ENCODE measurements around the gene LOXHD1. TPM values are rescaled to one million over a fixed set of nuclear protein-coding genes. Genes with fewer than 3 reads are reported as not detected.
A peak's percentile ranks its signal among the peaks of the same experiment; 100 is the strongest.

The LOXHD1 gene
- total RNA-seq, 1 donor from 2014 or later: not detected

- Mint-ChIP-seq H3K9me3 (peaks cover 5% of the 10 kb centered on the region), H3K27ac (ENCODE audit: unreplicated experiment) (no peak overlapping the region), H3K27me3 (ENCODE audit: low read depth) (peaks cover 2% of the 10 kb centered on the region), H3K36me3 (ENCODE audit: low read depth) (peaks cover 5% of the 10 kb centered on the region), H3K4me1 (peaks cover 24% of the 10 kb centered on the region), H3K4me3 (no peak overlapping the region)
- TF ChIP-seq, protein P1, sequence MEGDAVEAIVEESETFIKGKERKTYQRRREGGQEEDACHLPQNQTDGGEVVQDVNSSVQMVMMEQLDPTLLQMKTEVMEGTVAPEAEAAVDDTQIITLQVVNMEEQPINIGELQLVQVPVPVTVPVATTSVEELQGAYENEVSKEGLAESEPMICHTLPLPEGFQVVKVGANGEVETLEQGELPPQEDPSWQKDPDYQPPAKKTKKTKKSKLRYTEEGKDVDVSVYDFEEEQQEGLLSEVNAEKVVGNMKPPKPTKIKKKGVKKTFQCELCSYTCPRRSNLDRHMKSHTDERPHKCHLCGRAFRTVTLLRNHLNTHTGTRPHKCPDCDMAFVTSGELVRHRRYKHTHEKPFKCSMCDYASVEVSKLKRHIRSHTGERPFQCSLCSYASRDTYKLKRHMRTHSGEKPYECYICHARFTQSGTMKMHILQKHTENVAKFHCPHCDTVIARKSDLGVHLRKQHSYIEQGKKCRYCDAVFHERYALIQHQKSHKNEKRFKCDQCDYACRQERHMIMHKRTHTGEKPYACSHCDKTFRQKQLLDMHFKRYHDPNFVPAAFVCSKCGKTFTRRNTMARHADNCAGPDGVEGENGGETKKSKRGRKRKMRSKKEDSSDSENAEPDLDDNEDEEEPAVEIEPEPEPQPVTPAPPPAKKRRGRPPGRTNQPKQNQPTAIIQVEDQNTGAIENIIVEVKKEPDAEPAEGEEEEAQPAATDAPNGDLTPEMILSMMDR (conservative IDR thresholded peaks at IDR 0.05): no peak
- no peak for DNase-seq (ENCODE audit: low read depth, low spot score)
Measured at GRCh38 chr18:46550609-46551008, 106.4 kb downstream of the LOXHD1 start.

DNA sequence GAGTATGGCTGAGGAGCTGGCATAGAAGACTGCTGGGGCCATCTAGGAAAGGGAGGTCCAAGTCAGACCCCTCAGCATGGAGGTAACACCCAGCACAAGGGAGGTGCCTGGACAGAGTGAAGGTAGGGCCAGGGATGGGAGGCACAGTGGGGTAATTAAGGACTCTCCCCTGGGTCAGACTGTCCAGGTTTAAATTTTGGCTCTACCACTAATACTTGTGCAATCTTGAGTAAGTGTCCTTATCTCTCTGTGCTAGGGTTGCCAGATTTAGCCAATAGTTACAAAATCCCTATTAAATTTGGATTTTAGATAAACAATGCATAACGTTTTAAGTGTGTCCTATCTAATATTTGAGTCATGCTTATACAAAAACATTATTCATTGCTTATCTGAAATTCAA lies 109.5 kb downstream of the LOXHD1 start:
- peaks cover 5% of the 10 kb centered on the region for H3K36me3 Mint-ChIP-seq (ENCODE audit: low read depth)
- H3K27me3 Mint-ChIP-seq (ENCODE audit: low read depth): peaks cover 2% of the 10 kb centered on the region
- H3K4me3 Mint-ChIP-seq: no peak overlapping the region
- no peak for DNase-seq (ENCODE audit: low read depth, low spot score)
- peaks cover 9% of the 10 kb centered on the region for H3K4me1 Mint-ChIP-seq
- TF ChIP-seq, protein P1 (conservative IDR thresholded peaks at IDR 0.05): no peak
- H3K9me3 Mint-ChIP-seq: peaks cover 7% of the 10 kb centered on the region
- H3K27ac Mint-ChIP-seq (ENCODE audit: unreplicated experiment): no peak overlapping the region

GRCh38 chr18:46546111-46546640 lies 110.8 kb downstream of the LOXHD1 start:
- TF ChIP-seq, protein P1 (conservative IDR thresholded peaks at IDR 0.05): no peak
- H3K4me3 Mint-ChIP-seq: no peak overlapping the region
- no peak for DNase-seq (ENCODE audit: low read depth, low spot score)
- peaks cover 7% of the 10 kb centered on the region for H3K9me3 Mint-ChIP-seq
- peaks cover 5% of the 10 kb centered on the region for H3K36me3 Mint-ChIP-seq (ENCODE audit: low read depth)
- peaks cover 9% of the 10 kb centered on the region for H3K4me1 Mint-ChIP-seq
- peak overlapping the region; percentile 76 for H3K27ac Mint-ChIP-seq (ENCODE audit: unreplicated experiment)
- peaks cover 6% of the 10 kb centered on the region for H3K27me3 Mint-ChIP-seq (ENCODE audit: low read depth)

GRCh38 chr18:46542545-46542944 lies 114.5 kb downstream of the LOXHD1 start:
- DNase-seq (ENCODE audit: low read depth, low spot score): no peak
- Mint-ChIP-seq H3K4me3 (no peak overlapping the region), H3K27me3 (ENCODE audit: low read depth) (peaks cover 13% of the 10 kb centered on the region), H3K4me1 (no peaks in the 10 kb centered on the region), H3K36me3 (ENCODE audit: low read depth) (peaks cover 5% of the 10 kb centered on the region), H3K27ac (ENCODE audit: unreplicated experiment) (no peak overlapping the region), H3K9me3 (peaks cover 7% of the 10 kb centered on the region)
- TF ChIP-seq, protein P1 (conservative IDR thresholded peaks at IDR 0.05): no peak

- Mint-ChIP-seq H3K27me3 (ENCODE audit: low read depth) (peaks cover 19% of the 10 kb centered on the region), H3K4me1 (no peaks in the 10 kb centered on the region), H3K9me3 (peaks cover 7% of the 10 kb centered on the region), H3K4me3 (no peak overlapping the region), H3K27ac (ENCODE audit: unreplicated experiment) (no peak overlapping the region), H3K36me3 (ENCODE audit: low read depth) (peaks cover 5% of the 10 kb centered on the region)
- TF ChIP-seq, protein P1 (conservative IDR thresholded peaks at IDR 0.05): no peak
- no peak for DNase-seq (ENCODE audit: low read depth, low spot score)
Measured at GRCh38 chr18:46541626-46542189, 115.3 kb downstream of the LOXHD1 start.

Measured in neural crest cell (in vitro differentiated cells).